ENCODE results near the gene EGLN3. TPM values are rescaled to one million over a fixed set of nuclear protein-coding genes. Genes with fewer than 3 reads are reported as not detected.

The EGLN3 gene
- total RNA-seq, 1 experiment from 2014 or later = 3.6 TPM

GRCh38 chr14:33884916-33885315, 66.0 kb downstream of the EGLN3 start:
- Histone ChIP-seq H3K36me3 (ENCODE audit: control insufficient read depth, insufficient read depth, low read length) (no peaks in the 10 kb centered on the region), H3K27ac (ENCODE audit: low read length) (no peak overlapping the region), H3K27me3 (ENCODE audit: control insufficient read depth, insufficient read depth, low read length) (no peaks in the 10 kb centered on the region), H3K4me1 (ENCODE audit: control insufficient read depth, insufficient read depth, low read length) (no peaks in the 10 kb centered on the region), H3K9me3 (ENCODE audit: control insufficient read depth, insufficient read depth, low read depth, low read length) (no peaks in the 10 kb centered on the region), H3K4me3 (ENCODE audit: low read depth in 2 of 2, low read length in 2 of 2) (no peak overlapping the region)
- in situ Hi-C loops (cut with HindIII; ENCODE audit: low pct_unique_long_range_greater_than_20kb, low sequenced_read_pairs) (no loop called here), intact Hi-C loops (cut with micrococcal nuclease; ENCODE audit: unreplicated experiment) (no loop called here)
- ChIA-PET POLR2A (interaction anchor here (0.5 kb wide), 1 partner anchor 9 kb away, joined by 15 read pairs; no protein-coding TSS in a partner anchor), CTCF (no interaction called here)
- ATAC-seq = no peak
- DNase-seq (ENCODE audit: low read depth, low spot score) = no peak
- BruUV-seq (replicated peaks) = no TSS peak
- TF ChIP-seq TCF7L2 (IDR thresholded peaks at IDR 0.05; ENCODE audit: low read depth, low read length) (no peak), POLR2AphosphoS5 (IDR thresholded peaks at IDR 0.05; ENCODE audit: low read depth, low read length) (no peak), SIN3A (IDR thresholded peaks at IDR 0.05; ENCODE audit: borderline replicate concordance, insufficient read depth, low read depth, low read length) (no peak), CTCF (IDR thresholded peaks at IDR 0.05) (no peak), REST (IDR thresholded peaks at IDR 0.05; ENCODE audit: insufficient read depth in 1 of 2, low read depth in 2 of 2, low read length in 1 of 2) (no peak)

- ATAC-seq (no peak), DNase-seq (ENCODE audit: low read depth, low spot score) (no peak)
- no peak overlapping the region for H3K27ac ChIP-seq (ENCODE audit: low read length)
- H3K4me1 ChIP-seq (ENCODE audit: control insufficient read depth, insufficient read depth, low read length) = no peaks in the 10 kb centered on the region
- TF ChIP-seq POLR2AphosphoS5 (IDR thresholded peaks at IDR 0.05; ENCODE audit: low read depth, low read length) (no peak), REST (IDR thresholded peaks at IDR 0.05; ENCODE audit: insufficient read depth in 1 of 2, low read depth in 2 of 2, low read length in 1 of 2) (no peak), SIN3A (IDR thresholded peaks at IDR 0.05; ENCODE audit: borderline replicate concordance, insufficient read depth, low read depth, low read length) (no peak), CTCF (IDR thresholded peaks at IDR 0.05) (no peak), TCF7L2 (IDR thresholded peaks at IDR 0.05; ENCODE audit: low read depth, low read length) (no peak)
- ChIA-PET CTCF (no interaction called here), POLR2A (no interaction called here)
- BruUV-seq (replicated peaks) = no TSS peak
- no peaks in the 10 kb centered on the region for H3K9me3 ChIP-seq (ENCODE audit: control insufficient read depth, insufficient read depth, low read depth, low read length)
- H3K27me3 ChIP-seq (ENCODE audit: control insufficient read depth, insufficient read depth, low read length) = no peaks in the 10 kb centered on the region
- no peaks in the 10 kb centered on the region for H3K36me3 ChIP-seq (ENCODE audit: control insufficient read depth, insufficient read depth, low read length)
- H3K4me3 ChIP-seq (ENCODE audit: low read depth in 2 of 2, low read length in 2 of 2) = no peak overlapping the region
- intact Hi-C loops (cut with micrococcal nuclease; ENCODE audit: unreplicated experiment) (no loop called here), in situ Hi-C loops (cut with HindIII; ENCODE audit: low pct_unique_long_range_greater_than_20kb, low sequenced_read_pairs) (no loop called here)
Measured at GRCh38 chr14:33880330-33880729, 70.5 kb downstream of the EGLN3 start.
